CD4-positive, alpha-beta T cell (primary cell): ENCODE data around the gene ORC5. TPM values are rescaled to one million over a fixed set of nuclear protein-coding genes. Genes with fewer than 3 reads are reported as not detected.

Experiments
- ATAC-seq: fragments of 200-7000 bp; cut with Tn5 transposase; one replicate; pipeline ENCODE4 v1.10.0; 2022; ENCODE audit warnings: mild to moderate bottlenecking; ENCODE audit not compliant: poor library complexity
- CTCF ChIA-PET: fragments of 350-600 bp; sonication (Branson Sonifier 250); formaldehyde crosslinking; loops from one replicate; lab custom pipeline; 2021; ENCODE audit warnings: antibody characterized with exemption, inconsistent platforms; lab: Charles Lee
- POLR2A ChIA-PET: fragments of 350-600 bp; sonication (Branson Sonifier 250); formaldehyde crosslinking; loops from one replicate; lab custom pipeline; 2021; ENCODE audit warnings: antibody characterized with exemption, inconsistent platforms; lab: Charles Lee
- DNase-seq, 14 experiments: peaks; one replicate each; pipeline ENCODE4 v3.0.0-alpha.2; 2013 to 2020; ENCODE audit warnings: mixed read lengths in 2 of 14
- H3K27ac ChIP-seq, 2 donors: one replicate each; pipeline versions ENCODE4 v1.5.1 to v1.7.0; 2013; ENCODE audit warnings: low read length in 2 of 2, low read depth in 1 of 2, mild to moderate bottlenecking in 1 of 2
- H3K27me3 ChIP-seq, 2 experiments: 1 replicate in 1 of 2; 2 replicates in 1 of 2; pipeline versions ENCODE4 v1.6.1 to v1.7.0; 2013; ENCODE audit warnings: low read length in 2 of 2, control low read depth in 1 of 2, mild to moderate bottlenecking in 1 of 2, moderate library complexity in 1 of 2; ENCODE audit not compliant: insufficient read depth in 2 of 2, control insufficient read depth in 1 of 2
- H3K36me3 ChIP-seq: one replicate; pipeline ENCODE4 v1.6.1; 2013; ENCODE audit warnings: low read length, control low read depth; ENCODE audit not compliant: insufficient read depth
- H3K4me1 ChIP-seq: one replicate; pipeline ENCODE4 v1.6.1; 2013; ENCODE audit warnings: low read length, control low read depth; ENCODE audit not compliant: insufficient read depth
- H3K4me3 ChIP-seq: one replicate; pipeline ENCODE4 v1.5.1; 2013; ENCODE audit warnings: mild to moderate bottlenecking, low read length, moderate library complexity
- H3K9me3 ChIP-seq, 2 experiments: 1 replicate in 1 of 2; 2 replicates in 1 of 2; pipeline versions ENCODE4 v1.6.1 to v1.7.0; 2013; ENCODE audit warnings: low read length in 2 of 2, mild to moderate bottlenecking in 2 of 2, control low read depth in 1 of 2, moderate library complexity in 1 of 2; ENCODE audit not compliant: control insufficient read depth in 1 of 2, insufficient read depth in 1 of 2
- H3K27ac Mint-ChIP-seq: one replicate; pipeline ENCODE4 v1.8.0; 2020; ENCODE audit warnings: mixed read lengths
- H3K27me3 Mint-ChIP-seq: one replicate; pipeline ENCODE4 v1.8.0; 2021; ENCODE audit warnings: mixed read lengths
- H3K36me3 Mint-ChIP-seq: one replicate; pipeline ENCODE4 v1.8.0; 2021; ENCODE audit warnings: low read depth, mixed read lengths
- H3K4me1 Mint-ChIP-seq: one replicate; pipeline ENCODE4 v1.8.0; 2021; ENCODE audit warnings: low read depth, mixed read lengths
- H3K4me3 Mint-ChIP-seq: one replicate; pipeline ENCODE4 v1.8.0; 2020; ENCODE audit warnings: mild to moderate bottlenecking, mixed read lengths
- H3K9me3 Mint-ChIP-seq: one replicate; pipeline ENCODE4 v1.8.0; 2020; ENCODE audit warnings: mixed read lengths
- CTCF ChIP-seq: fragments of 200-600 bp; IDR thresholded peaks from one replicate; pipeline ENCODE4 v1.8.0; 2022; ENCODE audit warnings: antibody characterized with exemption, mild to moderate bottlenecking
- intact Hi-C, 2 experiments: fragments of 100-400 bp; cut with DNase I in 1 of 2; cut with micrococcal nuclease in 1 of 2; formaldehyde crosslinking; loops; one replicate each; pipeline versions ENCODE4 v1.15.1 to v1.9.0; 2023 to 2025; cut with DNase I, micrococcal nuclease
- total RNA-seq, 174 experiments: library from RNA in 2 of 174; stranded (reverse) in 2 of 174; gene quantifications; one replicate each; pipeline ENCODE4 v1.2.3 and lab custom pipeline; 2021 to 2026

ORC5 gene
- total RNA-seq, 2 experiments from 2014 or later, result 7.7 to 9.3 TPM

GRCh38 chr7:104161244-104161643, 46.6 kb downstream of the ORC5 start:
- POLR2A ChIA-PET, result no interaction called here
- no peak overlapping the region for H3K4me3 ChIP-seq
- no peaks in the 10 kb centered on the region for H3K9me3 ChIP-seq
- no peak overlapping the region for H3K27ac ChIP-seq
- peaks cover 29% of the 10 kb centered on the region for H3K36me3 ChIP-seq
- no peak for ATAC-seq
- H3K4me1 ChIP-seq, result no peaks in the 10 kb centered on the region
- no peak for DNase-seq
- CTCF ChIA-PET, result no interaction called here
- Mint-ChIP-seq H3K4me3 (no peak overlapping the region), H3K9me3 (no peaks in the 10 kb centered on the region), H3K27me3 (no peaks in the 10 kb centered on the region), H3K4me1 (peaks cover 11% of the 10 kb centered on the region), H3K36me3 (peaks cover 84% of the 10 kb centered on the region), H3K27ac (no peak overlapping the region)
- intact Hi-C loops, result loop anchor here in 1 of 2 experiments (2.0 to 10.0 kb wide), 2 partner anchors 588 to 866 kb away; partner anchors contain the start of gene PMPCB
- no peaks in the 10 kb centered on the region for H3K27me3 ChIP-seq
- TF ChIP-seq CTCF, result no peak

GRCh38 chr7:104160375-104160774, 47.4 kb downstream of the ORC5 start:
- Histone ChIP-seq H3K4me3 (no peak overlapping the region), H3K4me1 (no peaks in the 10 kb centered on the region), H3K9me3 (no peaks in the 10 kb centered on the region), H3K27me3 (no peaks in the 10 kb centered on the region), H3K36me3 (peaks cover 22% of the 10 kb centered on the region), H3K27ac (no peak overlapping the region)
- H3K27ac Mint-ChIP-seq, result no peak overlapping the region
- intact Hi-C loops, result loop anchor here in 1 of 2 experiments (2.0 to 10.0 kb wide), 2 partner anchors 588 to 866 kb away; partner anchors contain the start of gene PMPCB
- H3K36me3 Mint-ChIP-seq, result peaks cover 76% of the 10 kb centered on the region
- ChIA-PET POLR2A (no interaction called here), CTCF (no interaction called here)
- peak; percentile 43 for TF ChIP-seq CTCF
- H3K27me3 Mint-ChIP-seq, result no peaks in the 10 kb centered on the region
- H3K4me1 Mint-ChIP-seq, result peaks cover 11% of the 10 kb centered on the region
- no peaks in the 10 kb centered on the region for H3K9me3 Mint-ChIP-seq
- ATAC-seq, result no peak
- H3K4me3 Mint-ChIP-seq, result no peak overlapping the region
- peak in 2 of 14 experiments; percentile 14 to 20 for DNase-seq

DNA sequence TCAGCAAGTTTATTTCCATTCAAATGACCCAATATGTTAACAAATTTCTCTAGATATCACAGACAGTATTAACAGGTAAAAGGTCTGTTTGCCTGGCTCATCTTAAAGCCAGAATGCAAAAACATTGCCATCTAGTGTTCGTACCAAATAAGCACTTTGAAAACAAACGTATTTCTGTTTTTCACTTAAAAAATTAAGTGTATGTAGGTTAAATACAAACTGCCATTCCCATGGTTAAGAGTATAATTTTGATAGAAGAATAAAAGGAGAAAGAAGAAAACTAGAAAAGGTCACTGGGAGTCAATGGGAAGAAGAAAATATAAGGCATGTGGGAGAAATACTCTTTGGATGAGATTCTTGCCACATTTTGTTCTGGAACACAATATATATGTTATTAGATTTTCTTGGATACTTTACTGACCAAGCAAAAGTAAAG, 51.0 kb downstream of the ORC5 start:
- ChIA-PET POLR2A (no interaction called here), CTCF (no interaction called here)
- Mint-ChIP-seq H3K27me3 (no peaks in the 10 kb centered on the region), H3K4me3 (no peak overlapping the region), H3K36me3 (peaks cover 66% of the 10 kb centered on the region), H3K4me1 (peaks cover 11% of the 10 kb centered on the region), H3K27ac (no peak overlapping the region), H3K9me3 (no peaks in the 10 kb centered on the region)
- Histone ChIP-seq H3K4me1 (no peaks in the 10 kb centered on the region), H3K36me3 (no peaks in the 10 kb centered on the region), H3K27me3 (no peaks in the 10 kb centered on the region), H3K9me3 (no peaks in the 10 kb centered on the region), H3K27ac (no peak overlapping the region), H3K4me3 (no peak overlapping the region)
- intact Hi-C loops, result loop anchor here in 1 of 2 experiments (5.0 to 10.0 kb wide), 2 partner anchors 582 to 860 kb away; partner anchors contain the start of gene PMPCB
- ATAC-seq (no peak), DNase-seq (peak in 2 of 14 experiments; percentile 1 to 10)
- TF ChIP-seq CTCF, result peak; percentile 54
